Neural progenitor cell (in vitro differentiated cells): Measurements from ENCODE around the gene ZNF92.

Experiments
- EZH2 ChIP-seq: fragments of 200-600 bp; sonication (generic); IDR thresholded peaks from 2 replicates; pipeline ENCODE4 v1.6.1; 2017; ENCODE audit warnings: antibody characterized with exemption, mild to moderate bottlenecking, moderate library complexity
- EZH2phosphoT487 ChIP-seq: fragments of 200-600 bp; sonication (generic); IDR thresholded peaks from 2 replicates; pipeline ENCODE4 v1.6.1; 2017; ENCODE audit warnings: antibody characterized with exemption
- TF ChIP-seq, protein P1 (sequence below): fragments of 200-600 bp; sonication (generic); IDR thresholded peaks from 2 replicates; pipeline ENCODE4 v1.5.1; 2017; ENCODE audit warnings: antibody characterized with exemption, mild to moderate bottlenecking

DNA sequence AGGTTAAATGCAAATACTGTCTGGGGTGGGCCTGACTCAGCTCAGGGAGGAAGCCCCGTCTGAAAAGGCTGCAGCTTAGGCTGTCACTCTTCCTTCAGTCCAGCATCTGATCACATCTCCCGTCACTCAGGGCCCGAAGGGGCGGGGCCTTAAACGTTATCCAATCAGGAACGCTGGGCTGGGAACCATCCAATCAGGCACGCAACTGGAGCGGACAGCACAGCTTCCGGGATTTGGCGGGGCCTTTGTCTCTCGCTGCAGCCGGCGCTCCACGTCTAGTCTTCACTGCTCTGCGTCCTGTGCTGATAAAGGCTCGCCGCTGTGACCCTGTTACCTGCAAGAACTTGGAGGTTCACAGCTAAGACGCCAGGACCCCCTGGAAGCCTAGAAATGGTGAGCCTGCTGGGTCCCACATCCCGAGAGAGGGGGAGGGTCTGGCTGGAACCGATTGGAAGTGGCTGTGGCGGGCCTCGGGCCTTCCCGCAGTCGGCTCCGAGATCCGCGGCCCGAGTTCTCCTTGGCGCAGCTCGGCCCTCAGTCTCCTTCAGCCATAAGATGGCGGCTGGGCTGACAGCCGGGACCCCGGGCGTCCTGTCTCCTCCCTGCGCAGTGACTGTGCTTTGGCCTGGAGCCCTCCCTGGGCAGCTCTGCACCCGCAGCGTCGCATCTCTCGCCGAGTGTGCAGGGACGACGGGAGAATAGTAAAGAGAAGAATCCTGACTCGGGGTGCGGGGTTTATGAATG, at the start of gene ZNF92:
- TF ChIP-seq, protein P1, sequence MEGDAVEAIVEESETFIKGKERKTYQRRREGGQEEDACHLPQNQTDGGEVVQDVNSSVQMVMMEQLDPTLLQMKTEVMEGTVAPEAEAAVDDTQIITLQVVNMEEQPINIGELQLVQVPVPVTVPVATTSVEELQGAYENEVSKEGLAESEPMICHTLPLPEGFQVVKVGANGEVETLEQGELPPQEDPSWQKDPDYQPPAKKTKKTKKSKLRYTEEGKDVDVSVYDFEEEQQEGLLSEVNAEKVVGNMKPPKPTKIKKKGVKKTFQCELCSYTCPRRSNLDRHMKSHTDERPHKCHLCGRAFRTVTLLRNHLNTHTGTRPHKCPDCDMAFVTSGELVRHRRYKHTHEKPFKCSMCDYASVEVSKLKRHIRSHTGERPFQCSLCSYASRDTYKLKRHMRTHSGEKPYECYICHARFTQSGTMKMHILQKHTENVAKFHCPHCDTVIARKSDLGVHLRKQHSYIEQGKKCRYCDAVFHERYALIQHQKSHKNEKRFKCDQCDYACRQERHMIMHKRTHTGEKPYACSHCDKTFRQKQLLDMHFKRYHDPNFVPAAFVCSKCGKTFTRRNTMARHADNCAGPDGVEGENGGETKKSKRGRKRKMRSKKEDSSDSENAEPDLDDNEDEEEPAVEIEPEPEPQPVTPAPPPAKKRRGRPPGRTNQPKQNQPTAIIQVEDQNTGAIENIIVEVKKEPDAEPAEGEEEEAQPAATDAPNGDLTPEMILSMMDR: no peak
- TF ChIP-seq EZH2 (no peak), EZH2phosphoT487 (no peak)
